GM12875 (cell line): ENCODE results near the gene TMED4.

Experiments
- H3K4me3 ChIP-seq: one replicate; pipeline ENCODE4 v1.5.1; 2011; ENCODE audit warnings: low read depth, low read length, control low read depth
- CTCF ChIP-seq: IDR thresholded peaks from 2 replicates; pipeline ENCODE4 v1.5.1; 2011; ENCODE audit warnings: low read depth, mild to moderate bottlenecking, control low read depth, inconsistent platforms, low read length, moderate library complexity, borderline replicate concordance; ENCODE audit not compliant: insufficient read depth

Gene TMED4

GRCh38 chr7:44534087-44534486 is 47.9 kb downstream of the TMED4 start:
- TF ChIP-seq CTCF = no peak
- H3K4me3 ChIP-seq = no peak overlapping the region

GRCh38 chr7:44533301-44534055 is 48.6 kb downstream of the TMED4 start:
- no peak for TF ChIP-seq CTCF
- H3K4me3 ChIP-seq = no peak overlapping the region

- no peak for TF ChIP-seq CTCF
- H3K4me3 ChIP-seq = no peak overlapping the region
Measured at GRCh38 chr7:44531421-44532380, 50.3 kb downstream of the TMED4 start.

- no peak for TF ChIP-seq CTCF
- no peak overlapping the region for H3K4me3 ChIP-seq
Measured at GRCh38 chr7:44530990-44531389, 51.0 kb downstream of the TMED4 start.
